HG03196 (cell line): ENCODE data around the gene FERMT2.

Source experiments
- ATAC-seq: cut with Tn5 transposase; IDR thresholded peaks from one replicate; pipeline ENCODE4 v1.9.1; 2021; ENCODE audit not compliant: unreplicated experiment

FERMT2 gene

GRCh38 chr14:52950898-52951680 is at the start of gene FERMT2:
FERMT2 (minus strand) TSS chr14:52951050; CDS start chr14:52950568, 482 bp downstream.
- ATAC-seq, result no peak

- ATAC-seq, result no peak
Measured at GRCh38 chr14:52998376-52999015, 47.6 kb upstream of the FERMT2 start.

GRCh38 chr14:52996493-52996892 is 45.6 kb upstream of the FERMT2 start:
- no peak for ATAC-seq

- ATAC-seq, result no peak
Measured at GRCh38 chr14:52995998-52996397, 45.1 kb upstream of the FERMT2 start.

- no peak for ATAC-seq
Measured at GRCh38 chr14:52992236-52992870, 41.5 kb upstream of the FERMT2 start.

- no peak for ATAC-seq
Measured at GRCh38 chr14:52988139-52988538, 37.3 kb upstream of the FERMT2 start.

- no peak for ATAC-seq
Measured at GRCh38 chr14:52987514-52987913, 36.7 kb upstream of the FERMT2 start.

- no peak for ATAC-seq
Measured at GRCh38 chr14:52987042-52987441, 36.2 kb upstream of the FERMT2 start.

GRCh38 chr14:52977798-52978197 is 26.9 kb upstream of the FERMT2 start:
- ATAC-seq, result no peak

- no peak for ATAC-seq
Measured at GRCh38 chr14:52974406-52974805, 23.6 kb upstream of the FERMT2 start.

- ATAC-seq, result no peak
Measured at GRCh38 chr14:52961060-52961639, 10.3 kb upstream of the FERMT2 start.

GRCh38 chr14:52960627-52961026 is 9.8 kb upstream of the FERMT2 start:
- no peak for ATAC-seq

GRCh38 chr14:52954346-52955214 is 3.7 kb upstream of the FERMT2 start:
- no peak for ATAC-seq

- ATAC-seq, result no peak
Measured at GRCh38 chr14:52951681-52952554, 1.1 kb upstream of the FERMT2 start.

GRCh38 chr14:52950410-52950897 is 396 bp downstream of the FERMT2 start:
- ATAC-seq, result no peak

- no peak for ATAC-seq
Measured at GRCh38 chr14:52949711-52950409, 990 bp downstream of the FERMT2 start.

GRCh38 chr14:52949249-52949648 is 1.6 kb downstream of the FERMT2 start:
- ATAC-seq, result no peak

- ATAC-seq, result no peak
Measured at GRCh38 chr14:52948836-52949235, 2.0 kb downstream of the FERMT2 start.

GRCh38 chr14:52948039-52948438 is 2.8 kb downstream of the FERMT2 start:
- ATAC-seq, result no peak
